SK-N-SH treated with all-trans-retinoic acid at 6 μM for 48 hours (cell line): ENCODE measurements around the gene POLD2.

Experiments
- ATAC-seq: fragments of 200-7000 bp; cut with Tn5 transposase; 3 replicates; pipeline ENCODE4 v1.9.1; 2020; ENCODE audit warnings: mild to moderate bottlenecking, moderate library complexity
- ARNTL ChIP-seq: fragments of 450-650 bp; formaldehyde crosslinking; IDR thresholded peaks from 2 replicates; pipeline ENCODE4 v1.5.0; 2020; ENCODE audit warnings: low read depth, mild to moderate bottlenecking, moderate library complexity, borderline replicate concordance
- CSDC2 ChIP-seq: fragments of 250-450 bp; sonication (Bioruptor Pico); IDR thresholded peaks from 2 replicates; pipeline ENCODE4 v1.5.0; 2020; ENCODE audit warnings: mild to moderate bottlenecking, moderate library complexity
- ESRRG ChIP-seq: fragments of 250-450 bp; sonication (Bioruptor Pico); IDR thresholded peaks from 2 replicates; pipeline ENCODE4 v1.6.1; 2021; ENCODE audit warnings: mild to moderate bottlenecking
- GLIS3 ChIP-seq: fragments of 250-450 bp; sonication (Bioruptor Pico); IDR thresholded peaks from 2 replicates; pipeline ENCODE4 v1.5.0; 2020; ENCODE audit warnings: mild to moderate bottlenecking, moderate library complexity
- ISL1 ChIP-seq: fragments of 250-450 bp; sonication (Bioruptor Pico); IDR thresholded peaks from 2 replicates; pipeline ENCODE4 v2.1.2; 2022; ENCODE audit warnings: mild to moderate bottlenecking, moderate library complexity
- OSR1 ChIP-seq: fragments of 250-450 bp; sonication (Bioruptor Pico); IDR thresholded peaks from 2 replicates; pipeline ENCODE4 v1.8.0; 2022; ENCODE audit warnings: moderate library complexity, mild to moderate bottlenecking, inconsistent platforms
- PPARA ChIP-seq: fragments of 250-450 bp; sonication (Bioruptor Pico); IDR thresholded peaks from 2 replicates; pipeline ENCODE4 v1.5.0; 2020; ENCODE audit warnings: mild to moderate bottlenecking, borderline replicate concordance
- RARB ChIP-seq: fragments of 250-450 bp; sonication (Bioruptor Pico); IDR thresholded peaks from 2 replicates; pipeline ENCODE4 v1.8.0; 2021; ENCODE audit warnings: mild to moderate bottlenecking, moderate library complexity
- SNAI2 ChIP-seq: fragments of 250-450 bp; sonication (Bioruptor Pico); IDR thresholded peaks from 2 replicates; pipeline ENCODE4 v1.5.0; 2020; ENCODE audit warnings: mild to moderate bottlenecking, moderate library complexity
- TOX ChIP-seq: fragments of 250-450 bp; sonication (Bioruptor Pico); IDR thresholded peaks from 2 replicates; pipeline ENCODE4 v1.8.0; 2021; ENCODE audit warnings: mild to moderate bottlenecking, moderate library complexity, borderline replicate concordance
- ZC3H10 ChIP-seq: fragments of 250-450 bp; sonication (Bioruptor Pico); IDR thresholded peaks from 2 replicates; pipeline ENCODE4 v1.5.1; 2021; ENCODE audit warnings: mild to moderate bottlenecking, moderate library complexity
- ZFP3 ChIP-seq: fragments of 250-450 bp; sonication (Bioruptor Pico); IDR thresholded peaks from 2 replicates; pipeline ENCODE4 v1.5.0; 2020; ENCODE audit warnings: mild to moderate bottlenecking, moderate library complexity
- ZFP30 ChIP-seq: fragments of 450-650 bp; formaldehyde crosslinking; IDR thresholded peaks from 2 replicates; pipeline ENCODE4 v1.5.0; 2022; ENCODE audit warnings: mild to moderate bottlenecking, moderate library complexity
- ZNF565 ChIP-seq: fragments of 450-650 bp; formaldehyde crosslinking; conservative IDR thresholded peaks from 2 replicates; pipeline ENCODE4 v1.5.0; 2020; ENCODE audit warnings: low read depth, mild to moderate bottlenecking, moderate library complexity
- ZNF70 ChIP-seq: fragments of 450-650 bp; formaldehyde crosslinking; IDR thresholded peaks from 2 replicates; pipeline ENCODE4 v1.5.0; 2020; ENCODE audit warnings: mild to moderate bottlenecking, moderate library complexity
- ZNF8 ChIP-seq: fragments of 450-650 bp; formaldehyde crosslinking; IDR thresholded peaks from 2 replicates; pipeline ENCODE4 v1.5.0; 2020; ENCODE audit warnings: mild to moderate bottlenecking, moderate library complexity
- TF ChIP-seq, protein P1 (sequence below): fragments of 250-450 bp; sonication (Bioruptor Pico); IDR thresholded peaks from 2 replicates; pipeline ENCODE4 v1.5.1; 2020; ENCODE audit warnings: low read depth, mild to moderate bottlenecking, moderate library complexity
- TF ChIP-seq, protein P2 (sequence below): fragments of 250-450 bp; sonication (Bioruptor Pico); IDR thresholded peaks from 2 replicates; pipeline ENCODE4 v1.5.1; 2021; ENCODE audit warnings: mild to moderate bottlenecking, moderate library complexity
- TF ChIP-seq, protein P3 (sequence below): fragments of 250-450 bp; sonication (Bioruptor Pico); IDR thresholded peaks from 2 replicates; pipeline ENCODE4 v1.8.0; 2021; ENCODE audit warnings: low read depth, mild to moderate bottlenecking, moderate library complexity, borderline replicate concordance

POLD2 gene

GRCh38 chr7:44117801-44118429 lies 5.4 kb downstream of the POLD2 start (continued):
- no peak for TF ChIP-seq ZNF565 (CRISPR knock-in tag)
- TF ChIP-seq, all 23 proteins: peak for 0

GRCh38 chr7:44116789-44117666 lies 6.3 kb downstream of the POLD2 start:
- ATAC-seq = no peak
- TF ChIP-seq TOX (CRISPR knock-in tag) = no peak

- TF ChIP-seq ZNF8 (CRISPR knock-in tag) = no peak
- TF ChIP-seq ZNF565 (CRISPR knock-in tag) = no peak
- TF ChIP-seq, protein P1, sequence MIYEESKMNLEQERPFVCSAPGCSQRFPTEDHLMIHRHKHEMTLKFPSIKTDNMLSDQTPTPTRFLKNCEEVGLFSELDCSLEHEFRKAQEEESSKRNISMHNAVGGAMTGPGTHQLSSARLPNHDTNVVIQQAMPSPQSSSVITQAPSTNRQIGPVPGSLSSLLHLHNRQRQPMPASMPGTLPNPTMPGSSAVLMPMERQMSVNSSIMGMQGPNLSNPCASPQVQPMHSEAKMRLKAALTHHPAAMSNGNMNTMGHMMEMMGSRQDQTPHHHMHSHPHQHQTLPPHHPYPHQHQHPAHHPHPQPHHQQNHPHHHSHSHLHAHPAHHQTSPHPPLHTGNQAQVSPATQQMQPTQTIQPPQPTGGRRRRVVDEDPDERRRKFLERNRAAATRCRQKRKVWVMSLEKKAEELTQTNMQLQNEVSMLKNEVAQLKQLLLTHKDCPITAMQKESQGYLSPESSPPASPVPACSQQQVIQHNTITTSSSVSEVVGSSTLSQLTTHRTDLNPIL (CRISPR knock-in tag) = no peak
- TF ChIP-seq, protein P2, sequence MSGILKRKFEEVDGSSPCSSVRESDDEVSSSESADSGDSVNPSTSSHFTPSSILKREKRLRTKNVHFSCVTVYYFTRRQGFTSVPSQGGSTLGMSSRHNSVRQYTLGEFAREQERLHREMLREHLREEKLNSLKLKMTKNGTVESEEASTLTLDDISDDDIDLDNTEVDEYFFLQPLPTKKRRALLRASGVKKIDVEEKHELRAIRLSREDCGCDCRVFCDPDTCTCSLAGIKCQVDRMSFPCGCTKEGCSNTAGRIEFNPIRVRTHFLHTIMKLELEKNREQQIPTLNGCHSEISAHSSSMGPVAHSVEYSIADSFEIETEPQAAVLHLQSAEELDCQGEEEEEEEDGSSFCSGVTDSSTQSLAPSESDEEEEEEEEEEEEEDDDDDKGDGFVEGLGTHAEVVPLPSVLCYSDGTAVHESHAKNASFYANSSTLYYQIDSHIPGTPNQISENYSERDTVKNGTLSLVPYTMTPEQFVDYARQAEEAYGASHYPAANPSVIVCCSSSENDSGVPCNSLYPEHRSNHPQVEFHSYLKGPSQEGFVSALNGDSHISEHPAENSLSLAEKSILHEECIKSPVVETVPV (CRISPR knock-in tag) = no peak
- TF ChIP-seq ZNF70 (CRISPR knock-in tag) = no peak
- no peak for TF ChIP-seq RARB
- TF ChIP-seq ZFP30 (CRISPR knock-in tag) = no peak
- TF ChIP-seq GLIS3 (CRISPR knock-in tag) = no peak
- no peak for TF ChIP-seq SNAI2 (CRISPR knock-in tag)
- TF ChIP-seq OSR1 (CRISPR knock-in tag) = no peak
- TF ChIP-seq, protein P3, sequence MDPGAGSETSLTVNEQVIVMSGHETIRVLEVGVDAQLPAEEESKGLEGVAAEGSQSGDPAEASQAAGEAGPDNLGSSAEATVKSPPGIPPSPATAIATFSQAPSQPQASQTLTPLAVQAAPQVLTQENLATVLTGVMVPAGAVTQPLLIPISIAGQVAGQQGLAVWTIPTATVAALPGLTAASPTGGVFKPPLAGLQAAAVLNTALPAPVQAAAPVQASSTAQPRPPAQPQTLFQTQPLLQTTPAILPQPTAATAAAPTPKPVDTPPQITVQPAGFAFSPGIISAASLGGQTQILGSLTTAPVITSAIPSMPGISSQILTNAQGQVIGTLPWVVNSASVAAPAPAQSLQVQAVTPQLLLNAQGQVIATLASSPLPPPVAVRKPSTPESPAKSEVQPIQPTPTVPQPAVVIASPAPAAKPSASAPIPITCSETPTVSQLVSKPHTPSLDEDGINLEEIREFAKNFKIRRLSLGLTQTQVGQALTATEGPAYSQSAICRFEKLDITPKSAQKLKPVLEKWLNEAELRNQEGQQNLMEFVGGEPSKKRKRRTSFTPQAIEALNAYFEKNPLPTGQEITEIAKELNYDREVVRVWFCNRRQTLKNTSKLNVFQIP (CRISPR knock-in tag) = no peak
- TF ChIP-seq ZFP3 (CRISPR knock-in tag) = no peak
- no peak for TF ChIP-seq ESRRG (CRISPR knock-in tag)
- no peak for TF ChIP-seq ARNTL
- TF ChIP-seq, all 23 proteins: peak for 0
- peak; percentile 4; the same call in 1 of the 3 replicates for ATAC-seq
These were observed 7.1 kb downstream of the POLD2 start for GRCh38 chr7:44116087-44116788.

DNA sequence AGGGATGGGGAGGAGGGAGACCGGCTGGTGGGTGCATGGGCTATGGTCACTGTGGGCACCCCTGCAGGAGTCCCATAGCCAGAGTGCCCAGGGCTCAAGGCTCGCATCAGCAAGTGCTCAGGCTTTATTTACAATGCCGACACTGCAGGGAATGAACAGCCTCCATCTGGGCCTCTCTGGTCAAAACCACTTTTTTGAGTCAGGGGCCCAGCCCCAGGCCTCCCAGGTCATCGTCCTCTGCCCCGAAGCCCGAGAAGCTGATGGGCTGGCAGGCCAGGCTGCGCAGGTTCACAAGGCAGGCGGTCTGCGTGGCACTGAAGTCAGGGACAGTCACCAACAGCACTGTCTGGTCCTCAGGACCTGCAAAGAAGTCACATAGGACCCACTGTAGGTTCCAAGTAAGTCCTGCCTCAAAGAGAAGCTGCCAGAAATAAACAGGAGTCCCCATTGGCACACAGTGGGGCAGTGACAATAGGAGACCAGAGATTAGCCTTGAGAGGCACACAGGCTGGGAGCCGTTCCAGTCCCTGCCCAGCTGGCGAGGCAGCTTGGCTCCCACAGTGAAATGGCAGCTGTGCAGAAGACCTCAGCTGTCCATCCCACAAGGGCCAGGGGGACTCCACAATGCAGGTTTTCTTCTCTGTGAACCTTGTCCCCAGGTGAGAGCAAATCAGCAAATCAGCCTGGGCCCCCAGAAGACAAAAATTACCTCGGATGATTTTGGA lies 8.6 kb downstream of the POLD2 start:
- no peak for ATAC-seq
- TF ChIP-seq ZNF565 (CRISPR knock-in tag) (no peak), ZC3H10 (no peak)
- TF ChIP-seq, protein P1 (CRISPR knock-in tag) = no peak

DNA sequence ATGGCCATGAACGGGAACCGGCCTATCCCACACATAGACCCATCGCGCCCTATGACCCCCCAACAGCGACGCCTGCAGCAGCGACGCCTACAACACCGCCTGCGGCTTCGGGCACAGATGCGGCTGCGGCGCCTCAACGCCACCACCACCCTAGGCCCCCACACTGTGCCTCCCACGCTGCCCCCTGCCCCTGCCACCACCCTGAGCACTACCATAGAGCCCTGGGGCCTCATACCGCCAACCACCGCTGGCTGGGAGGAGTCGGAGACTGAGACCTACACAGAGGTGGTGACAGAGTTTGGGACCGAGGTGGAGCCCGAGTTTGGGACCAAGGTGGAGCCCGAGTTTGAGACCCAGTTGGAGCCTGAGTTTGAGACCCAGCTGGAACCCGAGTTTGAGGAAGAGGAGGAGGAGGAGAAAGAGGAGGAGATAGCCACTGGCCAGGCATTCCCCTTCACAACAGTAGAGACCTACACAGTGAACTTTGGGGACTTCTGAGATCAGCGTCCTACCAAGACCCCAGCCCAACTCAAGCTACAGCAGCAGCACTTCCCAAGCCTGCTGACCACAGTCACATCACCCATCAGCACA lies 9.5 kb downstream of the POLD2 start:
- ATAC-seq = no peak
- TF ChIP-seq, protein P1 (CRISPR knock-in tag) = no peak
- TF ChIP-seq PPARA = no peak
- TF ChIP-seq ESRRG (CRISPR knock-in tag) = no peak
- TF ChIP-seq, protein P2 (CRISPR knock-in tag) = no peak
- TF ChIP-seq OSR1 (CRISPR knock-in tag) = no peak
- TF ChIP-seq ZNF8 (CRISPR knock-in tag) = no peak
- TF ChIP-seq RARB = no peak
- no peak for TF ChIP-seq ISL1 (CRISPR knock-in tag)
- no peak for TF ChIP-seq ZNF565 (CRISPR knock-in tag)
- TF ChIP-seq ZFP30 (CRISPR knock-in tag) = no peak
- TF ChIP-seq CSDC2 = no peak
